GM10248 (cell line): ENCODE data around the gene HAGHL.
A peak's percentile ranks its signal among the peaks of the same experiment; 100 is the strongest.

ENCODE experiments used
- CTCF ChIA-PET: fragments of 300-600 bp; sonication (Branson Sonifier 250); formaldehyde crosslinking; extraction: SDS; loops from one replicate; lab custom pipeline; 2021; ENCODE audit warnings: antibody characterized with exemption; lab: Yijun Ruan, JAX
- POLR2A ChIA-PET: fragments of 350-650 bp; sonication (Branson Sonifier 250); formaldehyde crosslinking; extraction: SDS; loops from one replicate; lab custom pipeline; 2020; ENCODE audit warnings: antibody characterized with exemption; lab: Yijun Ruan, JAX
- DNase-seq: peaks from one replicate; pipeline ENCODE4 v3.0.0; 2012; ENCODE audit errors: extremely low spot score
- CTCF ChIP-seq: IDR thresholded peaks from 2 replicates; pipeline ENCODE4 v1.5.1; 2012; ENCODE audit warnings: mild to moderate bottlenecking, low read depth; ENCODE audit errors: extremely low read depth, missing control alignments, control extremely low read depth

The HAGHL gene

GRCh38 chr16:680625-680945, 46.3 kb upstream of the HAGHL start:
- no peak for TF ChIP-seq CTCF
- DNase-seq: no peak
- ChIA-PET CTCF (interaction anchor here (1.0 to 4.6 kb wide), 7 partner anchors 9 to 105 kb away, joined by 3 to 28 read pairs (median 4); partner anchors contain the start of genes RHOT2 and WDR90), POLR2A (interaction anchor here (0.7 to 1.2 kb wide), 3 partner anchors 13 to 1475 kb away, joined by 3 to 7 read pairs (median 4); partner anchors contain the start of genes RHOT2 and TRAF7)

GRCh38 chr16:680967-681745, 45.8 kb upstream of the HAGHL start:
- DNase-seq: no peak

GRCh38 chr16:681746-682427, 45.0 kb upstream of the HAGHL start:
- no peak for DNase-seq
- CTCF ChIA-PET: interaction anchor here (0.7 to 4.6 kb wide), 5 partner anchors 14 to 104 kb away, joined by 3 to 28 read pairs (median 5); partner anchors contain the start of gene RHOT2
- TF ChIP-seq CTCF: no peak
- POLR2A ChIA-PET: no interaction called here

More at GRCh38 chr16:680967-681745, 45.8 kb upstream of the HAGHL start:
- ChIA-PET POLR2A (interaction anchor here (0.7 to 1.2 kb wide), 3 partner anchors 14 to 1474 kb away, joined by 3 to 7 read pairs (median 4); partner anchors contain the start of genes RHOT2 and TRAF7), CTCF (interaction anchor here (0.7 to 4.6 kb wide), 8 partner anchors 13 to 105 kb away, joined by 3 to 28 read pairs (median 4); partner anchors contain the start of genes RHOT2 and WDR90)
- TF ChIP-seq CTCF: peak; percentile 32

- CTCF ChIA-PET: interaction anchor here (3.2 kb wide), 1 partner anchor 23 kb away, joined by 12 read pairs; no protein-coding TSS in a partner anchor
Observed at GRCh38 chr16:682493-683395, 44.2 kb upstream of the HAGHL start.

GRCh38 chr16:683396-684070, 43.4 kb upstream of the HAGHL start:
- TF ChIP-seq CTCF: no peak
- ChIA-PET POLR2A (interaction anchor here (0.9 kb wide), 1 partner anchor 36 kb away, joined by 3 read pairs; no protein-coding TSS in a partner anchor), CTCF (interaction anchor here (1.2 kb wide), 1 partner anchor 12 kb away, joined by 3 read pairs; no protein-coding TSS in a partner anchor)
- DNase-seq: no peak

More at GRCh38 chr16:682493-683395, 44.2 kb upstream of the HAGHL start:
- POLR2A ChIA-PET: no interaction called here
- TF ChIP-seq CTCF: no peak
- DNase-seq: no peak
